ENCODE results near the gene DSG2. TPM values are rescaled to one million over a fixed set of nuclear protein-coding genes. Genes with fewer than 3 reads are reported as not detected.

The DSG2 gene
- total and polyA plus RNA-seq, 7 donors = 1.8 to 92.4 (median 3.6) TPM

DNA sequence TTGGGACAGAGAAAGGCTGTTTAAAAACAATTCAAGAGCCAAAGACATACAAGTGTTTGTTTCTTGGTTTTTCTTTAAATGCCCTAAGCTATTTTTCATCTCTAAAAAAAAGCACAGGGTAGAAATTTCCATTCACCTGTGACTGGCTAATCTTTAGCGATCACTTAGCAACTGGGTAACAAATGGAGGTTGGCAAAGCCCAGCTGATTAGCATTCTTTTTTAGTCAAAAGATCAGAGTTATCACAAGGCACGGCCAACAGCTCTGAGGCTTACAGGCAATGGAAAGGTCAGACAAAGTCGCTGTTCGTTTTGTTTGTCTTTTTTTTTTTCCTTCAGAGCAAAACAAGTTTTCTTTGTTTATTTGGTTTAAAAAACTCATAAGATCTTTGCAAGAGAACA lies 64.7 kb downstream of the DSG2 start:
- H3K4me1 ChIP-seq = no peaks in the 10 kb centered on the region
- intact Hi-C loops (cut with DNase I) = no loop called here
- WGBS, 2 donors = 75 to 77% methylated on average over 4 of the region's 4 CpGs

GRCh38 chr18:31563778-31564177 lies 65.8 kb downstream of the DSG2 start:
- TF ChIP-seq EP300 (IDR thresholded peaks at IDR 0.05) (no peak), POLR2A (IDR thresholded peaks at IDR 0.05) (no peak), POLR2AphosphoS5 (IDR thresholded peaks at IDR 0.05) (no peak)
- TF ChIP-seq, protein P1, sequence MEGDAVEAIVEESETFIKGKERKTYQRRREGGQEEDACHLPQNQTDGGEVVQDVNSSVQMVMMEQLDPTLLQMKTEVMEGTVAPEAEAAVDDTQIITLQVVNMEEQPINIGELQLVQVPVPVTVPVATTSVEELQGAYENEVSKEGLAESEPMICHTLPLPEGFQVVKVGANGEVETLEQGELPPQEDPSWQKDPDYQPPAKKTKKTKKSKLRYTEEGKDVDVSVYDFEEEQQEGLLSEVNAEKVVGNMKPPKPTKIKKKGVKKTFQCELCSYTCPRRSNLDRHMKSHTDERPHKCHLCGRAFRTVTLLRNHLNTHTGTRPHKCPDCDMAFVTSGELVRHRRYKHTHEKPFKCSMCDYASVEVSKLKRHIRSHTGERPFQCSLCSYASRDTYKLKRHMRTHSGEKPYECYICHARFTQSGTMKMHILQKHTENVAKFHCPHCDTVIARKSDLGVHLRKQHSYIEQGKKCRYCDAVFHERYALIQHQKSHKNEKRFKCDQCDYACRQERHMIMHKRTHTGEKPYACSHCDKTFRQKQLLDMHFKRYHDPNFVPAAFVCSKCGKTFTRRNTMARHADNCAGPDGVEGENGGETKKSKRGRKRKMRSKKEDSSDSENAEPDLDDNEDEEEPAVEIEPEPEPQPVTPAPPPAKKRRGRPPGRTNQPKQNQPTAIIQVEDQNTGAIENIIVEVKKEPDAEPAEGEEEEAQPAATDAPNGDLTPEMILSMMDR (IDR thresholded peaks at IDR 0.05) = no peak
- Histone ChIP-seq H3K27me3 (no peaks in the 10 kb centered on the region), H3K4me3 (no peak overlapping the region), H3K27ac (no peak overlapping the region), H3K9me3 (no peaks in the 10 kb centered on the region), H3K36me3 (no peaks in the 10 kb centered on the region), H3K4me1 (no peaks in the 10 kb centered on the region)
- no peak for DNase-seq
- WGBS, 2 donors = 0% methylated on average over 1 of the region's 1 CpG
- intact Hi-C loops (cut with DNase I) = no loop called here

More for the DNA sequence above, 64.7 kb downstream of the DSG2 start:
- no peaks in the 10 kb centered on the region for H3K27me3 ChIP-seq
- no peak overlapping the region for H3K4me3 ChIP-seq
- H3K9me3 ChIP-seq = no peaks in the 10 kb centered on the region
- TF ChIP-seq, protein P1 (IDR thresholded peaks at IDR 0.05) = no peak
- TF ChIP-seq POLR2AphosphoS5 (IDR thresholded peaks at IDR 0.05) (no peak), EP300 (IDR thresholded peaks at IDR 0.05) (no peak), POLR2A (IDR thresholded peaks at IDR 0.05) (no peak)
- no peaks in the 10 kb centered on the region for H3K36me3 ChIP-seq
- no peak overlapping the region for H3K27ac ChIP-seq
- no peak for DNase-seq

- no peaks in the 10 kb centered on the region for H3K36me3 ChIP-seq
- H3K4me3 ChIP-seq = no peak overlapping the region
- H3K27me3 ChIP-seq = no peaks in the 10 kb centered on the region
- intact Hi-C loops (cut with DNase I) = no loop called here
- DNase-seq = no peak
- 79 to 85% methylated on average over 2 of the region's 2 CpGs for WGBS, 2 donors
- no peak overlapping the region for H3K27ac ChIP-seq
- no peaks in the 10 kb centered on the region for H3K4me1 ChIP-seq
- no peaks in the 10 kb centered on the region for H3K9me3 ChIP-seq
- TF ChIP-seq EP300 (IDR thresholded peaks at IDR 0.05) (no peak), POLR2AphosphoS5 (IDR thresholded peaks at IDR 0.05) (no peak), POLR2A (IDR thresholded peaks at IDR 0.05) (no peak)
- TF ChIP-seq, protein P1 (IDR thresholded peaks at IDR 0.05) = no peak
Observed at GRCh38 chr18:31565345-31565744, 67.4 kb downstream of the DSG2 start.

DNA sequence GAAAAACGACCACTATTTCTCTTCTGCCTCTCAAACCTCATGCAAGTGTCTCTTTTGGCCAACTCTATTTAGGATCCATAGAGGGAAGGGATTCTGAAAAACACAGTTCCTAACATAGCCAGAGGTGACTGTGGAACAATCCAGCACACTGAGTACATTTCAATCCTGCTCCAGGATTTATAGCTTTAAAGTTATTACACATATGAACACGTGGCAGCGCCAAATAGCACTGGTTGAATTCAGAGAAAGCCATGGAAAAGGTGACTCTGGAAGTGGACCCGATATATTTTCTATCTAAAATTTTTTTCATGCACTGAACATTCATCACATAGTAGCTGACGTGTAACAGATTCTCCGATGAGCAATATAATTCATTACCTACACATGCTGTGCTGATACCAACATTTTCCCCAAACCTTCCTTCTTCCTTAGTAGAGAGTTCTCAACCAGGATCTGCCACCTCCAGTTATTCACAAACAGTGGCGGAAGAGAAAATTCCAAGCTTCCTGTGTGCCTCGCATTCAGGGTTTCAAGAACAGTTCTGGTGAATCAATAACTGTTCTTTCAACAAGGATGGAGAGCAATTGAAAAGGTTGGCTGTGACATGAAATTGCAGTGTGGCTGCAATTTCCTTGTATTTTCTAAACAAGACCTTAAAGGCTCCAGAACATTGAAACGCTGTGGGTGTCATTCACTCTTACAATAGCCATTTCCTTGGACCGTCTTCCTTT lies 68.0 kb downstream of the DSG2 start:
- H3K27me3 ChIP-seq = no peaks in the 10 kb centered on the region
- no peaks in the 10 kb centered on the region for H3K9me3 ChIP-seq
- 21 to 70% methylated on average over 10 of the region's 10 CpGs for WGBS, 2 donors
- H3K36me3 ChIP-seq = no peaks in the 10 kb centered on the region
- no peak overlapping the region for H3K4me3 ChIP-seq
- no peak overlapping the region for H3K27ac ChIP-seq
- intact Hi-C loops (cut with DNase I) = no loop called here
- no peak for DNase-seq
- TF ChIP-seq POLR2AphosphoS5 (IDR thresholded peaks at IDR 0.05) (no peak), EP300 (IDR thresholded peaks at IDR 0.05) (no peak), POLR2A (IDR thresholded peaks at IDR 0.05) (no peak)
- TF ChIP-seq, protein P1 (IDR thresholded peaks at IDR 0.05) = no peak
- no peaks in the 10 kb centered on the region for H3K4me1 ChIP-seq

All from sigmoid colon (tissue), 7 donors.